Right lung (tissue), 5 donors: ENCODE data around the gene RIT1. TPM values are rescaled to one million over a fixed set of nuclear protein-coding genes. Genes with fewer than 3 reads are reported as not detected.
"Not testable (repeated sequence)": the region's sequence is repeated elsewhere in the genome, so short reads cannot be mapped to it uniquely, and the experiment has no call there.

Experiments
- DNase-seq, 2 donors: peaks; one replicate each; pipeline ENCODE4 v3.0.0-alpha.2; 2013
- polyA plus RNA-seq, 5 donors: library from polyadenylated mRNA; unstranded; fragments of 120-200 nt; gene quantifications; one replicate each; pipeline versions ENCODE4 v1.2.1 to v1.2.3, GENCODE V29; 2013; ENCODE audit warnings: inconsistent platforms in 1 of 5, low replicate concordance in 1 of 5; ENCODE audit not compliant: insufficient read length in 5 of 5, insufficient read depth in 1 of 5

Gene RIT1
- polyA plus RNA-seq, 5 donors = 40.1 to 53.1 (median 48.8) TPM

GRCh38 chr1:155896476-155896875 lies 14.7 kb downstream of the RIT1 start:
- not testable (repeated sequence) for DNase-seq

- not testable (repeated sequence) for DNase-seq
Measured at GRCh38 chr1:155895617-155896016, 15.5 kb downstream of the RIT1 start.

GRCh38 chr1:155893389-155894142 lies 17.6 kb downstream of the RIT1 start:
- peak in 1 of 2 donors; percentile 27 for DNase-seq

- DNase-seq = peak in 1 of 2 donors; percentile 13
Measured at GRCh38 chr1:155892796-155893195, 18.4 kb downstream of the RIT1 start.

- no peak for DNase-seq
Measured at GRCh38 chr1:155890251-155890650, 20.9 kb downstream of the RIT1 start.

GRCh38 chr1:155889566-155889965 lies 21.6 kb downstream of the RIT1 start:
- no peak for DNase-seq

- DNase-seq = no peak
Measured at GRCh38 chr1:155888481-155888880, 22.7 kb downstream of the RIT1 start.

GRCh38 chr1:155884982-155885381 lies 26.2 kb downstream of the RIT1 start:
- DNase-seq = no peak

GRCh38 chr1:155884031-155884960 lies 26.9 kb downstream of the RIT1 start:
- no peak for DNase-seq

GRCh38 chr1:155882766-155883165 lies 28.4 kb downstream of the RIT1 start:
- no peak for DNase-seq

GRCh38 chr1:155882235-155882634 lies 28.9 kb downstream of the RIT1 start:
- DNase-seq = no peak

- DNase-seq = no peak
Measured at GRCh38 chr1:155880950-155881349, 30.2 kb downstream of the RIT1 start.

GRCh38 chr1:155880251-155880650 lies 30.9 kb downstream of the RIT1 start:
- no peak for DNase-seq

- no peak for DNase-seq
Measured at GRCh38 chr1:155877945-155878344, 33.2 kb downstream of the RIT1 start.

- DNase-seq = no peak
Measured at GRCh38 chr1:155873860-155874259, 37.3 kb downstream of the RIT1 start.

GRCh38 chr1:155872527-155872926 lies 38.6 kb downstream of the RIT1 start:
- no peak for DNase-seq

- peak in 1 of 2 donors; percentile 26 for DNase-seq
Measured at GRCh38 chr1:155871390-155871789, 39.8 kb downstream of the RIT1 start.

GRCh38 chr1:155867766-155868165 lies 43.4 kb downstream of the RIT1 start:
- no peak for DNase-seq

- no peak for DNase-seq
Measured at GRCh38 chr1:155864393-155864792, 46.8 kb downstream of the RIT1 start.

- DNase-seq = no peak
Measured at GRCh38 chr1:155861896-155862295, 49.3 kb downstream of the RIT1 start.

GRCh38 chr1:155860970-155861510 lies 50.1 kb downstream of the RIT1 start:
- DNase-seq = no peak
